GM18520 (cell line): ENCODE results near the gene PTPN5.
A peak's percentile ranks its signal among the peaks of the same experiment; 100 is the strongest.
"Not testable (repeated sequence)": the region's sequence is repeated elsewhere in the genome, so short reads cannot be mapped to it uniquely, and the experiment has no call there.

Source experiments
- ATAC-seq: cut with Tn5 transposase; IDR thresholded peaks from one replicate; pipeline ENCODE4 v1.9.1; 2021; ENCODE audit not compliant: unreplicated experiment

Gene PTPN5

DNA sequence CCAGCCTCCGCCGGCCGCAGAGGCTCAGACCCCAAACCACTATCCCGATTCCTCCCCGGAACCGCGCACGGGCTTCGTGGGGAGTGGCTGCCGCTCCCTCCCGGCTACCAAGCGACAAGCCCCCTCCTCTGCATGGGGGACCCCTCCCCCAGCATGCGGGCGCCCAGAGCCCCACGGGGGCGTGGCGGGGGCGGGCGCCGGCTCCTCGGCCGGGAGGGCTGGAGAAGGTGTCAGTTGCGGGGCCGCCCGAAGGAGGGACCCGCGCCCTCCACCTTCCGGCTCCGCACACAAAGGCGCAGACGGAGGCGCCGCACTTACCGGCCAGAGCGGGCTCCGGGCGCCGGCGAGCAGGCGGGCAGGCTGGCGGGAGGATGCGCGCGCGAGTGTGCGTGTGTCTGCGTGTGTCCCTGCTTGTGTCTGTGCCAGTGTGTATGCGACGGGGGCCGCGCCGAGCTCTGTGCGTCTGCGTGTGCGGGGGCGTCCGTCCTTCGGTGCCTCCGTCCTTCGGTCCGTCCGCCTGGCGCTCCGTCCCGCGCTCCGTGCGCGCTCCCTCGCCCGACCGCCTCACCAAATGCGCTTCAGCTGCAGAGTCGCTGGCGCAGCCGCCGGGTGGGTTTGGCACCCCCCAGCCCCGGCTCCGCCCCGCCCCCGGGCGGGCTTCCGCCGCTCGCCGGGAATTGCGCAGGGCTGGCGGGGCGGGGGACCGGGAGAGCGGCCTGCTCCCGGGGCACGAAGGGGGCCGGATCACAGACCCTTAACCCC is at the start of gene PTPN5:
Gene PTPN5, minus strand, starts transcription at position 592 of the 762 bp plus-strand sequence. CDS start 19,840 bp downstream, outside the sequence.
- ATAC-seq = no peak

DNA sequence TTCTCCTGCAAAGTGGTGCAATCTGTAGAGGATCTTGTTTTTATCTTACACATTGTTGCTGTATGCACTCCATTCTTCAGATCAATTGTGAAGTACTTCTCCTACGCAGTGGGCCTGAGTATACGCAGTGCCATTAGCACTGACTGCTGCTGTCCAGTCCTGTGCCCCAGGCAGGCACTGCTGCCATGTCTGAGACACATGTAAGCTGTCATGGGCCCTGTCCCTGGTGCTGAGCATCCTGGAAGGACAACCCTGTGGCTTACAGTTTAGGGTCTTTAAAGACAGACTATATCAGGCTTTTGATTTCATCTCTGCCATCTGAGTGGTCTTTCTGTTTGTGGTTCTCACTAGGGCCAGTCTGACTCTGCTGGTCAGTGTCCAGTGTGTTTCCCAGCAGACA is 44.8 kb upstream of the PTPN5 start:
- no peak for ATAC-seq

DNA sequence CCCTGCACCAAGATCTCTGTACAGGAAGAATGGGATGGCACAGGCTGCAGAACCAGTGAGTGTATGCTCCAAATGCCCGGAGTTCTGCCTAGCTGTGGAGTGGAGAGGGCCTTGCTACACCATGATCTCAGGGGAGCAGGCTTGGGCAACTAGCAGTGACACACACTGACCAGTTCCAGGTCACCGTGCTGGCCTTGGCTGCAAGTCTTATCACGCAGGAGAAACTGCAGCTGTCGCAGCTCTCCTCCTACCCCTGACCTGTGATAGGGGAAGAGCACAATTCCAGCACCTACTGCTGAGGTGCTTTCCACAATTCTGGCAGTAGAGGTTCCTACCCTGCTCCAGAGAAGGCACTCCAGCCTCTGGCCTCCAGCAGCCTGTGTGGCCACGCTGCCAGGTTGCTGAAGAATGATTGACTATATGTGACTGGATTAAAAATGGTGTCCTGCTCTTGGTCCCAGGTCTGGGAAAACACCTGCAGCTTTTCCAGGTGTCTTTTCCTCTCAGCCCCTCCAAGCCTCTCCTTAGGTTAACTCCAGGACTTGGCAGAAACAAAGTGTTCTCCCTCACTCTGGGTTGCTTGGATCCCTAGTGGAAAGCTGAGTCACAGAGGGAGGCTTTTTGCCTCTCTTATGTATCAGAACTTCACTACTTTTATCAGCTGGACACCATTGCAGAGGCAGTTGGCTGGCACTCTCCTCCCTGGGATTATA is 43.3 kb upstream of the PTPN5 start:
- ATAC-seq = no peak

GRCh38 chr11:18820160-18820559 is 28.6 kb upstream of the PTPN5 start:
- ATAC-seq = not testable (repeated sequence)

DNA sequence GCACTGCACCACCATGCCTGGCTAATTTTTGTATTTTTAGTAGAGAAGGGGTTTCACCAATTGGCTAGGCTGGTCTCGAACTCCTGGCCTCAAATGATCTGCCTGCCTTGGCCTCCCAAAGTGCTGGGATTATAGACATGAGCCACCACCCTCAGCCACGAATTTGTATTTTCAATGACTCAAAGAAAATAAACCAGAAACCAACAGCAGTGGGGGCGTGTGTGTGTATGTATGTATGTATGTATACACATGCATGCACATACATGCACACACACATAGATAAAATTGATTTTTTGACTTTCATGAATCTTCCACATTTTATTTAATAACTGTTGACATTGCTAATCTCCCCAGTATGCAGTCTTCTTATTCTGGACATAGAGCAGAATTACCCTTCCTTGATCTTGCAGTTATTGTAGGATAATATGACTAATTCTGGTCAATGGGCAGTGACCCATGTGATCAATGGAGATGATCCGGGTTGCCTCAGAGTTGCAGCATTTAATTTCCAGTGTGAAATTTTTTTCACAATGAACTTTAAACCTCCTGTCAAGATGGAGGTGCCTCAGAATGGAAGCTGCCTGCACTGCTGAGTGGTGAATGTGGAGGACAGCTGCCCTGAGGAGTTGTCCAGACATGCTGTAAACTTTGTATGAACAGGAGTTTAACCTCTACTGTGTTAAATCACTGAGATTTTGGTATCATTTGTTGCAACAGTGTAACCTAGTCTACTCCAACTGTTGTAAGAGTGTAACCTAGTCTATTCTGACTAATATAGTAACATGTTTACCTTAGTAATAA is 12.8 kb upstream of the PTPN5 start:
- ATAC-seq = no peak

DNA sequence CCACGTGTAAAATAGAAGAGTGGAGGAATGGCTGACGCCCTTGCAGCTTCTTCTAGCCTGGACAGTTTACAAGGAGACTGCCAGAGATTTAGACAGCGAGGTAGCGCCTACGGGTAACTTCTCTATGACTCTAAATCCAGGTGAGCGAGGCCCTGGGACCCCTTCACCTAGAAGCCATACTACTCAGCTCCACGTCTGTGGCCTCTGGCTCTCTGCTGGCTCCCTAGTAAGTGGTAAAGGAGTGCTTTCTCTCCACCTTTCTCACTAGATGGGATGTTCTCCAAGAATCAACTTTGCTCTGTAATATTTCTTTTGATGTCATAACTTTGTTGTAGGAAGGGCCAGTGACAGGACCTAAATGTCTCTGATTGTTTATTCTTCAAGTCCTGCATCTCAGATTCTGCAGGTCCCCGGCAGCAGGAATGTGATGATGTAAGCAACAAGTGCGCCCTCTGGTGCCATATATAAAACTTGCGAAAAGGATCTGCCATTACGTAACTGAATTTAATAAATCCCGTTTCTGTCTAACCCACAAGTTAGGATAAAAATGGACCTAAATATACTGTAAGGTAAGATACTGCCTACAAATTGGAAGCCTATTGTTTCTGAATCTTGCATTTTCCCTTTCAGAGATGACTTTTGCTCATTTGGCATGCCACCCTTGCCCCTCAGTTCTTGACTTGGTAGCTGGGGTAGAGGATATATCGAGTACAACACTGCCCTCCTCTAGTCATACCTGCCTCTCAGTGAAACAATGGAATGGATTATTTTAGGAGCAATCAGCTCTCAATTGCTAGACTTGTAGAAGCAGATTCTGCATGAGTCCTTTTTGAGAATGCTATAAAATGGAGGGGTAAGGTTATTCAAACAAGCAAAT is 11.0 kb upstream of the PTPN5 start:
- no peak for ATAC-seq

DNA sequence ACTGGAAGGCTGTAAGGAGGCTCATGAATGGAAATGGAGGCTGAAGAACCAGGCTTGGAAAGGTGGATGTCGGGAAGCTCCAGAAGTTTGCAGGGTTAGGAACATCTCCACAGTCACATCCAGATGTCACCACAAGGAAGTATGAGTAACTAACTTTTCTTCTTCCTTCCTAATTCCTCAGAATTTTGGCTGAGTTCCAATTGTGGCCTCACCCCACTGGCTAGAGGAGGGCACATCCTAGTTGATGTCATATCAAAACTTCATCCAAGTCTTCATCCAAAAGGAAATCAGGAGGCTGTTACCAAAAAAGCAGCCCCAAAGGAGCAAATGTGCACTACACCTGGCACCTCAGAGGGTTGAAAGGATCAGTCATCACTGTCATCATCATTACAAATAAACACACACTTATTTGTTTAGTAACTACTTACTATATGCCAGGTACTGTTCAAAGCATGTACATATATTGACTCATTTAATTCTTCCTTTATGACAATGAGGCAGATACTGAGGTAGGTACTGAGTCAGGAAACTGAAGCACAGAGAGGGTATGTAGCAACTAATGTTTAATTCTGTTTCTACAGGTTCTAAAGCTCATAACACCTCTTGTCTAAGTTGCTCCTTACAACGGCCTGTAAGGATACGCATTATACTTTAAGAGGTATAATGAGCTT is 7.3 kb upstream of the PTPN5 start:
- no peak for ATAC-seq

- no peak for ATAC-seq
These were observed 3.4 kb upstream of the PTPN5 start for GRCh38 chr11:18794956-18795355.

GRCh38 chr11:18792827-18793226 is 1.2 kb upstream of the PTPN5 start:
- no peak for ATAC-seq

DNA sequence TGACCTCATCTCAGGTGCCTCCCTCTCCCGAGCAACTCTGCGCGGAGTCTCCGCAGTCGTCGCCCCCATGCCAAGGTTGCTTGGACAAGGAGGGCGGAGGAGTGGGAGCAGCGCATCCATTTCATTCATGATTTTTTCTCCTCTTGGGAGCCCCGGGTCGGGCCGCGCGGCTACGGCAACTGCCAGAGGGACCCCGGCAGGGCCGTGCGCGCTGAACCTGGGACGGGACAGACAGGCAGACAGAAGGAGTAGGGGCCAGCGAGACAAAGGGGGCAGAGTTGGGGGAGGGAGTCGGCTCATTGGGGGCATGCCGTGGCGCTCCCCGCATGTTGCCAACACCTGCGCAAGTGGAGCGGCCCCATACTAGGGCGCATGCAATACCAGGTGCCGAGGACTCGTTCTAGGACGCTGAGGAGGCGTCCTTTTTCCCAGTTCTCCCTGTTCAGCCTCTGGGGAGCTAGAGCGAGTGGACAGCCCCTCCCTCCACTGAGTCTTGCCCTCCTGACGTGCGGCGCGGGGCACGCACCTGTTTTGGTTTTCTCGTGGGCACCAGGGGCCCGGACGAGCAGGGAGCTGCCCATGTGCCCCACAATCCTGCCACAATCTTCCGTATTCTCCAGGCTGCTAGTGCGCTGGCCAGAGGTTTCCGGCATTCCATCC is 501 bp upstream of the PTPN5 start:
- ATAC-seq = no peak

DNA sequence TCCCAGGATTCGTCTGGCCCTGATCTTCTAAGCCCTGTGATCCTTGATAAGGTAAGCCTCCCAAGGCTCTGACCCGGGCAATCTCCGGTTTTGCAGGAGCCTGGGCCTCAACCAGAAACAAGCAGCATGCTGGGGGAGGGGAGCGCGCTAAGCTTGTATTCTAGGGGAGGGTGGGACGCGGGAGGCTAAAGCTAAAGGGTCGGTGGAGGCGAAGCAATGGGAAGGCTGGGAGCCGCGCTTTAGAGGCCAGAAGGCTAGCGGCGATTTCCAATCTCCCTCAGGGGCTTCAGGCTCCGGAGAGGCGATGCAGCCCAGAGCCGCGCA is 753 bp downstream of the PTPN5 start:
- no peak for ATAC-seq

DNA sequence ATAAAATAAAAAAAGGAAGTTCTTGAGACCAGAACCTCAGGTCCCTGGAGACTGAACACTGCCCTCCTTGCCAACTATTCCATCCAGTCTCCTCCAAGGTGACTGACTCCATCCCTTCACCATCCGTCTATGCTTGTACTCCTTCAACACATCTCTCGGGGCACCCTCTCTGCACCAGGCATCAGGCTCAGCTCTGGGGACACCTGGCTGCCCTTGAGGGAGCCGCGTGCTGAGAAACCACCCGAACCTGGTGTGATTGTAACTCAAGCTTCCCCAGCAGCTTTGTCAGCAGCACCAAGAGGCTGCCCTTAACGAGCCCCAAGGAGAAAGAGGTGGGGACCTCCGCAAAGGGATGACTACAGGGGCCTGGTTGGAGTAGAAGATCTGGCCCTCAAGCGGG is 1.7 kb downstream of the PTPN5 start:
- ATAC-seq = no peak

GRCh38 chr11:18785411-18785810 is 6.2 kb downstream of the PTPN5 start:
- no peak for ATAC-seq

GRCh38 chr11:18780896-18781295 is 10.7 kb downstream of the PTPN5 start:
- ATAC-seq = no peak

GRCh38 chr11:18780329-18780728 is 11.3 kb downstream of the PTPN5 start:
- ATAC-seq = no peak

DNA sequence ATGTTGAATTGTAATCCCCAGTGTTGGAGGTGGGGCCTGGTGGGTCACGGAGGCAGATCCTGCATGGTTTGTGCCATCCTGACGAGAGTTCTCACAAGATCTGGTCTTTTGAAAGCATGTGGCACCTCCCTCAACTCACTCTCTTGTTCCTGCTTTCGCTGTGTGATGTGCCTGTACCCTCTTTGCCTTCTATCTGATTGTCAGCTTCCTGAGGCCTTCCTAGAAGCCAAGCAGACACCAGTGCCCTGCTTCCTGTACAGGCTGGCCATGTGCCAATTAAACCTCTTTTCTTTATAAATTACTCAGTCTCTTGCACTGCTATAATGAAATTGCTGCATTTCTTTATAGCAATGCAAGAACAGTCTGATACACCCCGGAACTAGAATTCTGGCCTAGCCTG is 13.1 kb downstream of the PTPN5 start:
- ATAC-seq = no peak

- ATAC-seq = no peak
These were observed 15.3 kb downstream of the PTPN5 start for GRCh38 chr11:18776324-18776723.

- ATAC-seq = peak; percentile 73
These were observed 15.9 kb downstream of the PTPN5 start for GRCh38 chr11:18775492-18776292.

DNA sequence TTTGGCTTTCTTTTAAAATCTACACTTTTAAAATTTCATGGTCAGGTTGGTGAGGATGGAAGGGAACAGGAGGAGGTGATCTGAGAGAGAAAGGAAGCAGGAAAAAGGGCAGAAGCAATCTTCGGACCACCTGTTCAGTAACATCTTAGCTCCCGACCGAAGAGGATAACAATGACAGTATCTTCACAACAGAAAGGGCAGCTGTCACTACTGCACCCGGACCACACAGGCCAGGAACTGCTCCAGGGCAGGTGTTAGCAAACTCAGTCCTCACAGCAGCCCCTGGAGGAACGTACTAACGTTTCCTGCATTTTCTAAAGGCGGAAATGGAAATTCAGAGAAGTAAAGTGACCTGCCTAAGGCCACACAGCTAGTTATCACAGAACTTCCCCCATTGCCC is 16.8 kb downstream of the PTPN5 start:
- no peak for ATAC-seq
